MM.1S (cell line): ENCODE results near the gene RBPMS2.

ENCODE experiments used
- DNase-seq: peaks from one replicate; pipeline ENCODE4 v3.0.0-alpha.2; 2015
- H2AFZ ChIP-seq: fragments of 300-600 bp; sonication (generic); 2 replicates; pipeline ENCODE4 v1.6.0; 2016; ENCODE audit warnings: antibody characterized with exemption, low read length
- H3F3A ChIP-seq: fragments of 300-600 bp; sonication (generic); 2 replicates; pipeline ENCODE4 v1.6.1; 2016; ENCODE audit warnings: mild to moderate bottlenecking, antibody characterized with exemption, low read length, moderate library complexity, mixed read lengths; ENCODE audit not compliant: insufficient read depth
- H3K27ac ChIP-seq: fragments of 300-600 bp; sonication (generic); 2 replicates; pipeline ENCODE4 v1.5.1; 2016; ENCODE audit warnings: mild to moderate bottlenecking, low read length
- H3K27me3 ChIP-seq: fragments of 300-600 bp; sonication (generic); replicated peaks from 2 replicates; pipeline ENCODE4 v1.6.0; 2016; ENCODE audit warnings: low read length; ENCODE audit not compliant: insufficient read depth
- H3K36me3 ChIP-seq: fragments of 300-600 bp; sonication (generic); replicated peaks from 2 replicates; pipeline ENCODE4 v1.6.1; 2016; ENCODE audit warnings: mild to moderate bottlenecking, low read length, mixed read lengths; ENCODE audit not compliant: insufficient read depth
- H3K4me1 ChIP-seq: fragments of 300-600 bp; sonication (generic); 2 replicates; pipeline ENCODE4 v1.6.1; 2016; ENCODE audit warnings: low read length, mixed read lengths
- H3K4me2 ChIP-seq: fragments of 300-600 bp; sonication (generic); 2 replicates; pipeline ENCODE4 v1.6.0; 2016; ENCODE audit warnings: low read depth, low read length
- H3K4me3 ChIP-seq: fragments of 300-600 bp; sonication (generic); 2 replicates; pipeline ENCODE4 v1.5.1; 2016; ENCODE audit warnings: low read length, mixed read lengths
- H3K79me2 ChIP-seq: fragments of 300-600 bp; sonication (generic); 2 replicates; pipeline ENCODE4 v1.6.1; 2016; ENCODE audit warnings: mixed run types, low read length, mixed read lengths
- H3K9ac ChIP-seq: fragments of 300-600 bp; sonication (generic); 2 replicates; pipeline ENCODE4 v1.6.1; 2016; ENCODE audit warnings: low read length, mixed read lengths
- H3K9me2 ChIP-seq: fragments of 300-600 bp; sonication (generic); replicated peaks from 2 replicates; pipeline ENCODE4 v1.6.1; 2016; ENCODE audit warnings: mild to moderate bottlenecking, low read length, mixed read lengths; ENCODE audit not compliant: insufficient read depth
- H3K9me3 ChIP-seq: fragments of 300-600 bp; sonication (generic); replicated peaks from 2 replicates; pipeline ENCODE4 v1.6.1; 2016; ENCODE audit warnings: mild to moderate bottlenecking, low read length, mixed read lengths; ENCODE audit not compliant: insufficient read depth
- H4K20me1 ChIP-seq: fragments of 300-600 bp; sonication (generic); 2 replicates; pipeline ENCODE4 v1.6.1; 2016; ENCODE audit warnings: mild to moderate bottlenecking, low read length, moderate library complexity, mixed read lengths; ENCODE audit not compliant: insufficient read depth
- EZH2 ChIP-seq: fragments of 300-600 bp; sonication (generic); optimal IDR thresholded peaks from 2 replicates; pipeline ENCODE3; 2017; ENCODE audit warnings: low read depth, mild to moderate bottlenecking, antibody characterized with exemption, low read length, mixed read lengths
- EZH2phosphoT487 ChIP-seq: fragments of 300-600 bp; sonication (generic); IDR thresholded peaks from 2 replicates; pipeline ENCODE4 v1.6.1; 2018; ENCODE audit warnings: antibody characterized with exemption, low read length
- TF ChIP-seq, protein P1 (sequence below): fragments of 300-600 bp; sonication (generic); IDR thresholded peaks from 2 replicates; pipeline ENCODE4 v1.5.1; 2016; ENCODE audit warnings: antibody characterized with exemption, low read length, mixed read lengths

Gene RBPMS2

GRCh38 chr15:64763874-64764273 is 11.5 kb downstream of the RBPMS2 start:
- Histone ChIP-seq H3K9me2 (no peaks in the 10 kb centered on the region), H3K4me2 (no peak overlapping the region), H3K36me3 (no peaks in the 10 kb centered on the region), H2AFZ (no peak overlapping the region), H3K79me2 (no peaks in the 10 kb centered on the region), H3F3A (no peaks in the 10 kb centered on the region), H3K4me3 (no peak overlapping the region), H3K4me1 (no peaks in the 10 kb centered on the region), H3K27ac (no peak overlapping the region), H3K9ac (no peak overlapping the region), H3K27me3 (no peaks in the 10 kb centered on the region), H4K20me1 (no peaks in the 10 kb centered on the region), H3K9me3 (no peaks in the 10 kb centered on the region)
- no peak for TF ChIP-seq EZH2phosphoT487
- no peak for TF ChIP-seq EZH2
- TF ChIP-seq, protein P1, sequence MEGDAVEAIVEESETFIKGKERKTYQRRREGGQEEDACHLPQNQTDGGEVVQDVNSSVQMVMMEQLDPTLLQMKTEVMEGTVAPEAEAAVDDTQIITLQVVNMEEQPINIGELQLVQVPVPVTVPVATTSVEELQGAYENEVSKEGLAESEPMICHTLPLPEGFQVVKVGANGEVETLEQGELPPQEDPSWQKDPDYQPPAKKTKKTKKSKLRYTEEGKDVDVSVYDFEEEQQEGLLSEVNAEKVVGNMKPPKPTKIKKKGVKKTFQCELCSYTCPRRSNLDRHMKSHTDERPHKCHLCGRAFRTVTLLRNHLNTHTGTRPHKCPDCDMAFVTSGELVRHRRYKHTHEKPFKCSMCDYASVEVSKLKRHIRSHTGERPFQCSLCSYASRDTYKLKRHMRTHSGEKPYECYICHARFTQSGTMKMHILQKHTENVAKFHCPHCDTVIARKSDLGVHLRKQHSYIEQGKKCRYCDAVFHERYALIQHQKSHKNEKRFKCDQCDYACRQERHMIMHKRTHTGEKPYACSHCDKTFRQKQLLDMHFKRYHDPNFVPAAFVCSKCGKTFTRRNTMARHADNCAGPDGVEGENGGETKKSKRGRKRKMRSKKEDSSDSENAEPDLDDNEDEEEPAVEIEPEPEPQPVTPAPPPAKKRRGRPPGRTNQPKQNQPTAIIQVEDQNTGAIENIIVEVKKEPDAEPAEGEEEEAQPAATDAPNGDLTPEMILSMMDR = no peak
- no peak for DNase-seq

GRCh38 chr15:64763462-64763861 is 11.9 kb downstream of the RBPMS2 start:
- DNase-seq = no peak
- Histone ChIP-seq H4K20me1 (no peaks in the 10 kb centered on the region), H2AFZ (no peak overlapping the region), H3K4me2 (no peak overlapping the region), H3K4me3 (no peak overlapping the region), H3K27me3 (no peaks in the 10 kb centered on the region), H3K27ac (no peak overlapping the region), H3K9me2 (no peaks in the 10 kb centered on the region), H3K79me2 (no peaks in the 10 kb centered on the region), H3K4me1 (no peaks in the 10 kb centered on the region), H3K9me3 (no peaks in the 10 kb centered on the region), H3K9ac (no peak overlapping the region), H3F3A (no peaks in the 10 kb centered on the region), H3K36me3 (no peaks in the 10 kb centered on the region)
- no peak for TF ChIP-seq EZH2phosphoT487
- no peak for TF ChIP-seq EZH2
- TF ChIP-seq, protein P1 = no peak

DNA sequence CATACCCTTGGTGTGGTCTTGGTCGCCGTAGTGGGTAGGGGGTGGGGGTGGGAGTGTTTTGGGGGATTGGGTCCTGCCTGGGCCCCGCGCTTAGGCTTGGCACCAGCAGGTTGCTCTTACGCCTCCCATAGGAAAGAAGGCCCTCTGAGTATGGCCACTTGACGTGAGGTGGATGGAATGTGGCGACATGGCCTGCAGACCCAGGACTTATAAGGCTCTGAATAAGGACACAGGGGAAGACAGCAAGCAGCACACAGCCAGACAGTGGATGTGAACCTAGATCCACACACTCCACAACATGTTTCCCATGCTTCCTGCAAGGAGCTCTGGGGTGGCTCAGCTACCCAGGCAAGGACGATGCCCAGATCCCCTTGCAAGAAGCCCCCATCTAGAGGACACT is 12.4 kb downstream of the RBPMS2 start:
- H3K9me3 ChIP-seq = no peaks in the 10 kb centered on the region
- H3K9me2 ChIP-seq = no peaks in the 10 kb centered on the region
- H3K79me2 ChIP-seq = no peaks in the 10 kb centered on the region
- no peaks in the 10 kb centered on the region for H3F3A ChIP-seq
- H2AFZ ChIP-seq = no peak overlapping the region
- H3K4me3 ChIP-seq = no peak overlapping the region
- no peaks in the 10 kb centered on the region for H3K36me3 ChIP-seq
- H3K4me1 ChIP-seq = no peaks in the 10 kb centered on the region
- DNase-seq = no peak
- H3K9ac ChIP-seq = no peak overlapping the region
- no peaks in the 10 kb centered on the region for H3K27me3 ChIP-seq
- no peak overlapping the region for H3K27ac ChIP-seq
- no peak overlapping the region for H3K4me2 ChIP-seq
- no peaks in the 10 kb centered on the region for H4K20me1 ChIP-seq
- TF ChIP-seq, protein P1 = no peak
- TF ChIP-seq EZH2phosphoT487 (no peak), EZH2 (no peak)
